ENCODE measurements around the gene NLRP1. TPM values are rescaled to one million over a fixed set of nuclear protein-coding genes. Genes with fewer than 3 reads are reported as not detected.

Gene NLRP1
- total and polyA plus RNA-seq, 2 experiments from 2014 or later, result 42.9 to 64.8 TPM

GRCh38 chr17:5531085-5531418, 53.3 kb downstream of the NLRP1 start:
- Histone ChIP-seq H3K4me3 (no peak overlapping the region), H3K4me1 (ENCODE audit: insufficient read depth) (peaks cover 10% of the 10 kb centered on the region), H3K36me3 (replicated peaks; ENCODE audit: insufficient read depth, low read depth) (no peaks in the 10 kb centered on the region), H3K9me2 (replicated peaks; ENCODE audit: insufficient read depth) (no peaks in the 10 kb centered on the region), H3K27me3 (no peaks in the 10 kb centered on the region), H3K9me3 (ENCODE audit: low read depth) (no peaks in the 10 kb centered on the region), H2AFZ (no peak overlapping the region), H4K20me1 (ENCODE audit: insufficient read depth, poor library complexity, severe bottlenecking) (no peaks in the 10 kb centered on the region), H3K4me2 (no peak overlapping the region), H3K79me2 (no peaks in the 10 kb centered on the region), H3K27ac (no peak overlapping the region)
- WGBS (ENCODE audit: low lambda C conversion rate, missing lambda C conversion rate), result 91% methylated on average over 4 of the region's 4 CpGs
- no peak for DNase-seq (ENCODE audit: low spot score)
- TF ChIP-seq CTCF (IDR thresholded peaks at IDR 0.05; ENCODE audit: poor library complexity) (no peak), EZH2phosphoT487 (IDR thresholded peaks at IDR 0.05; ENCODE audit: low read depth, severe bottlenecking, unreplicated experiment) (no peak), EZH2 (IDR thresholded peaks at IDR 0.05; ENCODE audit: borderline replicate concordance) (no peak)

GRCh38 chr17:5530265-5531084, 53.8 kb downstream of the NLRP1 start:
- Histone ChIP-seq H3K27me3 (no peaks in the 10 kb centered on the region), H4K20me1 (ENCODE audit: insufficient read depth, poor library complexity, severe bottlenecking) (no peaks in the 10 kb centered on the region), H3K4me3 (no peak overlapping the region), H3K27ac (no peak overlapping the region), H3K9me3 (ENCODE audit: low read depth) (no peaks in the 10 kb centered on the region), H3K36me3 (replicated peaks; ENCODE audit: insufficient read depth, low read depth) (no peaks in the 10 kb centered on the region), H3K4me1 (ENCODE audit: insufficient read depth) (peaks cover 10% of the 10 kb centered on the region), H3K79me2 (no peaks in the 10 kb centered on the region), H3K9me2 (replicated peaks; ENCODE audit: insufficient read depth) (no peaks in the 10 kb centered on the region), H2AFZ (no peak overlapping the region), H3K4me2 (no peak overlapping the region)
- WGBS (ENCODE audit: low lambda C conversion rate, missing lambda C conversion rate), result 91% methylated on average over 12 of the region's 12 CpGs
- TF ChIP-seq EZH2 (IDR thresholded peaks at IDR 0.05; ENCODE audit: borderline replicate concordance) (no peak), EZH2phosphoT487 (IDR thresholded peaks at IDR 0.05; ENCODE audit: low read depth, severe bottlenecking, unreplicated experiment) (no peak), CTCF (IDR thresholded peaks at IDR 0.05; ENCODE audit: poor library complexity) (no peak)
- no peak for DNase-seq (ENCODE audit: low spot score)

- Histone ChIP-seq H3K9me2 (replicated peaks; ENCODE audit: insufficient read depth) (no peaks in the 10 kb centered on the region), H2AFZ (no peak overlapping the region), H4K20me1 (ENCODE audit: insufficient read depth, poor library complexity, severe bottlenecking) (no peaks in the 10 kb centered on the region), H3K79me2 (no peaks in the 10 kb centered on the region), H3K36me3 (replicated peaks; ENCODE audit: insufficient read depth, low read depth) (no peaks in the 10 kb centered on the region), H3K27me3 (no peaks in the 10 kb centered on the region), H3K4me3 (no peak overlapping the region), H3K4me1 (ENCODE audit: insufficient read depth) (peaks cover 10% of the 10 kb centered on the region), H3K9me3 (ENCODE audit: low read depth) (no peaks in the 10 kb centered on the region), H3K27ac (peak overlapping the region; percentile 89), H3K4me2 (no peak overlapping the region)
- TF ChIP-seq EZH2phosphoT487 (IDR thresholded peaks at IDR 0.05; ENCODE audit: low read depth, severe bottlenecking, unreplicated experiment), result no peak
- no peak for TF ChIP-seq EZH2 (IDR thresholded peaks at IDR 0.05; ENCODE audit: borderline replicate concordance)
- TF ChIP-seq CTCF (IDR thresholded peaks at IDR 0.05; ENCODE audit: poor library complexity), result no peak
- 91% methylated on average over 9 of the region's 9 CpGs for WGBS (ENCODE audit: low lambda C conversion rate, missing lambda C conversion rate)
- DNase-seq (ENCODE audit: low spot score), result no peak
These were observed 56.6 kb downstream of the NLRP1 start for GRCh38 chr17:5527601-5528250.
